ENCODE data around the gene PACS2.

PACS2 gene

GRCh38 chr14:105420101-105420973, 105.8 kb downstream of the PACS2 start:
- no peak for DNase-seq (ENCODE audit: low read depth, low spot score)

DNA sequence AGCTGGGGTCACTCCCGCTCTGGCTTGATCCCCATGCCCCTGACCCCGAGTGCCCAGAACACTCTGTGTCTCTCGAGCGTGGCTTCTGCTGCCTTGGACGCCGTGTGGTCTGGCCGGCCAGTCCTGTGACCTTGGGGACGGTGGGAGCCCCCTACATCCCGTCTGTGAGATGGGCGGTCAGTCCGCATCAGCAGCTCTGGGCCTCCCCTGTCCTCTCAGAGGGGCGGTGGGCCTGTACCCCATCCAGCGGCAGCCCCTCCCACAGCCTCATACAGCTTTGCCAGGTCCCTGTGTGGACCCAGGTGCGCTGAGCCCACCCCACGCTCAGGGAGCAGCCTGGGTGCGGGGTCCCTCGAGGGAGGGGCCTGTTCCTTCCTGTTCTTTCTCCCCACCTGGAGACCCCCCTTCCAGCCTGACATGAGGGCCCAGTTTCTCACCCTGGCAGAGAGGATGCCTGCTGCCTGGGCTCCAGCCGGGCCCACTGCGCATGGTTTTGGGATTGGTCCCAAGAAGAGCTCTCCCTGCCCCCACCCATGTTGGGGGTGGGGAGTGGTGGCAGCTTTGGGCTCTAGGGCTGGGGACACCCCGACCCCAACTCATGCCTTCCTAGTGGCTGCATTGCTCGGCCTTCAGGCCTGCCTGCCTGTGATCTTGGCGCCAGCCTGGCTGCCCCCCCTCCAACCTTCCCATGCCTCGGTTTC, 106.6 kb downstream of the PACS2 start:
- no peak for DNase-seq (ENCODE audit: low read depth, low spot score)

- DNase-seq (ENCODE audit: low read depth, low spot score), result no peak
These were observed 107.4 kb downstream of the PACS2 start for GRCh38 chr14:105421723-105422615.

GRCh38 chr14:105422695-105423487, 108.3 kb downstream of the PACS2 start:
- no peak for DNase-seq (ENCODE audit: low read depth, low spot score)

- no peak for DNase-seq (ENCODE audit: low read depth, low spot score)
These were observed 109.1 kb downstream of the PACS2 start for GRCh38 chr14:105423488-105424195.

- no peak for DNase-seq (ENCODE audit: low read depth, low spot score)
These were observed 110.3 kb downstream of the PACS2 start for GRCh38 chr14:105424861-105425260.

GRCh38 chr14:105425823-105426247, 111.3 kb downstream of the PACS2 start:
- no peak for DNase-seq (ENCODE audit: low read depth, low spot score)

DNA sequence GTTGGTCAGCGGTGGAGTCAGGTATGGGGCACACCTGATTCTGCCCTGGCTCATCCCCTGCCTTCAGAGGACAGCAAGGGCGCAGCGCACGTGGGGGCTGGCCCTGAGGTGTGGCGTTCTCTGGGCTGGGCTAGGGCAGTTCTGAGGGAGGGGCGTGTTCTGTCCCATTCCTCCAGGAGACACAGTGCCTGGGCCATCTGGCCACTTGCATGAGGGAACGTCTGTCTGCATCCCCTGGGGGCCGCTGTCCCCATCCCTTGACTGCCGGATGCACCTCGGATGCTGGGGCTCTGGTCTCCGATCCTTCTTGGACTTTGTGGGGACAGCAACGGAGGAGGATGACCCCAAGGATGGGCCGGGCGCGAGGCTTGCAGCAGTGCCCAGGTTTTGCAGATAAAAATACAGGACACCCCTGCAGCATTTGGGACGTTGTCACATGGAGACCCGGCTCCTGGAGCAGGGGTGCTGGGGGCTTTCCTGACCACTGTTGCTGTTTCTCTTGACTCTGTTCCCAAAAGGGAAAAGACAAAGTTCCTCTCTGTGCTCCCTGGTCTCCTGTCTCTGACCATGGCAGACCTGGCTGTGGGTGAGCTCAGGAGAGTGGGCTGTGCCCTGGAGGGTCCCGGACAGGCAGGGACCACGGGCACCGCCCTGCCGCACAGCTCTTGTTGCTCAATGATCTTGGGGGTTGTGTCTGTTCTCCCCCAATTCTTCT, 112.0 kb downstream of the PACS2 start:
- no peak for DNase-seq (ENCODE audit: low read depth, low spot score)

GRCh38 chr14:105427412-105427811, 112.9 kb downstream of the PACS2 start:
- DNase-seq (ENCODE audit: low read depth, low spot score), result no peak

DNA sequence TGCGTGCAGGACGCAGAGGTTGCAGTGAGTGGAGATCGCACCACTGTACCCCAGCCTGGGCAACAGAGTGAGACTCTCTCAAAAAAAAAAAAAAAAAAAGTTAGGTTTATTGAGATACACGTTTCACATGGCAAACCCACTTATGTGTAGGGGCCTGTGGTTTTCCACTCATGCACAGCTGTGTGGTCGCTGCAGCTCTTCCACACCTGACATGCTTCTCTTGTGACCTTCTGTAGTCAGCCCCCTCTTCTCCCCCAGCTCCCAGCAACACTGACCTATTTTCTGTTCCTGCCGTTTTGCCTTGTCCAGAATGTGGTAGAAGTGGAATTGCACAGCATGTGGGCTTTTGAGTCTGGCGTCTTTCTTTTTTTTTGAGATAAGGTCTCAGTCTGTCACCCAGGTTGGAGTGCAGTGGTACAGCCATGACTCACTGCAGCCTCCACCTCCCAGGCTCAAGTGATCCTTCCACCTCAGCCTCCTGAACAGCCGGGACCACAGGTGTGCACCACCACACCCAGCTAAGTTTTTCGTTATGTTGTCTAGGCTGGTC, 113.5 kb downstream of the PACS2 start:
- DNase-seq (ENCODE audit: low read depth, low spot score), result no peak

DNA sequence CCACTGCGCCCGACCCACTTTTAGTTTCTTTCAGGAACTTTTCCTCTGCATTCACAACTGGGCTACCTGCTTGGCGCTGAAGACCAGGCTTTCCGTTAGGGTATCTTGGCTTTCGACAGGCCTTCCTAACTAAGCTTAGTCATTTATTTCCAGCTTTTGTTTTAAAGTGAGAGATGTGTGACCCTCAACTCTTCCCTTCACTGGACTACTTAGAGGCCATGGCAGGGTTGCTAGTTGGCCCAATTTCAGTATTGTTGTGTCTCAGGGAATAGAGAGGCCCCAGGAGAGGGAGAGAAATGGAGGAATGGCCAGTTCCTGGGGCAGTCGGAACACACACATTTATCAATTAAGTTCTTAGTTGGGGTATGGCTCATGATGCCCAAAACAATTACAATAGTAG, 115.5 kb downstream of the PACS2 start:
- no peak for DNase-seq (ENCODE audit: low read depth, low spot score)

GRCh38 chr14:105430565-105430964, 116.0 kb downstream of the PACS2 start:
- DNase-seq (ENCODE audit: low read depth, low spot score), result no peak

- DNase-seq (ENCODE audit: low read depth, low spot score), result no peak
These were observed 116.7 kb downstream of the PACS2 start for GRCh38 chr14:105431256-105431655.

DNA sequence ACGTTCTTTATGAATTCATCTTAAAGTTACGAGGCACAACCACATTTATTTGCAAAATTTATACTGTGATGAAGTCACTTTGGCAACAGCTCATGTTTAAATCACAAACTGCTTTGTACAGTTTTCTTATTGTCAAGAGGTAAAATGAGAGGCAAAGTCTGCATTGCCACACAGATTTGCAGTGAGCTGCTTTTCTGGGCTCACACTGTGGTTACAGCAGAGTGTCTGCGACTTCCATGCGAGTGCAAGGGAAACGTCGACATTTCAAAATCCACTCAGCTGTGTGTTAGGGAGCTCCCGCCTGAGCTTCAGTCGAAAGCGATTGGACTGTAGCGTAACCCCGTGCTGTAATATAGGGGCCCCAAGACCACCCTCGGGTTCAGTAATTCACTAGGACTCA, 118.1 kb downstream of the PACS2 start:
- DNase-seq (ENCODE audit: low read depth, low spot score), result no peak

- DNase-seq (ENCODE audit: low read depth, low spot score), result no peak
These were observed 118.6 kb downstream of the PACS2 start for GRCh38 chr14:105433161-105433605.

- no peak for DNase-seq (ENCODE audit: low read depth, low spot score)
These were observed 121.9 kb downstream of the PACS2 start for GRCh38 chr14:105436402-105436801.

DNA sequence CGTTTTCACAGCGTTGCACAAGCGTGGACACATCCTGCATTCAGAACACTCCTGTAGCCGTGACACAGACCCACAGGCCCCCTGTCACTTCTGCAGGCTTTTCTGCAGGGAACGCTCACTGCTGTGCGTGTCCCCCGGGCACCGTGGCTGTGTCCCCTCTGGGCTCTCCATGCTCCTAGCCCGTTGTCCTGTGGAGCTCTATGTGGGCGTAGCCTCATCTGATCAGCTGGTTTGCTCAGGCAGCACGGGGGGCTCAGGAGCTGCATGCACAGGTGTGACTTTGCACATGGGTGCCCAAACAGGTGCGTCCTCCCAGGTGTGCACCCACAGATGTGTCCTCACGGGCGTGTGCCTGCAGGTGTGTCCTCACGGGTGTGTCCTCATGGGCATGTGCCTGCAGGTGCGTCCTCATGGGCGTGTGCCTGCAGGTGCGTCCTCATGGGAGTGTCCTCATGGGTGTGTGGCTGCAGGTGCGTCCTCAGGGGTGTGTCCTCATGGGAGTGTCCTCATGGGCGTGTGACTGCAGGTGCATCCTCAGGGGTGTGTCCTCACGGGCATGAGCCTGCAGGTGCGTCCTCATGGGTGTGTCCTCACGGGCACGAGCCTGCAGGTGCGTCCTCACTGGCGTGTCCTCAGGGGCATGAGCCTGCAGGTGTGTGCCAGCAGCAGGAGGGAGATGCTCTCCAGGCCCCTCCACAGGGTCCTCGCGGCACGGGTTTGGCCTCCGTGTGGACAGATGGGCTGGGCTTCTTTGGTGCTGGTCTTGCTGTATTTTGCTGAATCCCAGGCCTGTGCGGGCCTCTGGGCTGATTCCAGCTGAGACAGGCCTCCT, 122.6 kb downstream of the PACS2 start:
- no peak for DNase-seq (ENCODE audit: low read depth, low spot score)

GRCh38 chr14:105437723-105438500, 123.4 kb downstream of the PACS2 start:
- DNase-seq (ENCODE audit: low read depth, low spot score), result no peak
